Fibroblast of lung (primary cell): ENCODE data around the gene FASLG. TPM values are rescaled to one million over a fixed set of nuclear protein-coding genes. Genes with fewer than 3 reads are reported as not detected.
"Not testable (repeated sequence)": the region's sequence is repeated elsewhere in the genome, so short reads cannot be mapped to it uniquely, and the experiment has no call there.

Experiments used
- DNase-seq, 2 donors: peaks; one replicate each; pipeline versions ENCODE4 v3.0.0 to v3.0.0-alpha.2; 2010; ENCODE audit warnings: low read depth in 2 of 2
- H2AFZ ChIP-seq: 2 replicates; pipeline ENCODE4 v1.5.1; 2012; ENCODE audit warnings: low read length, control low read depth, inconsistent platforms
- H3K27ac ChIP-seq: 2 replicates; pipeline ENCODE4 v1.5.1; 2011; ENCODE audit warnings: low read length, control low read depth; ENCODE audit not compliant: insufficient read depth
- H3K27me3 ChIP-seq: 2 replicates; pipeline ENCODE4 v1.5.1; 2011; ENCODE audit warnings: mild to moderate bottlenecking, low read length; ENCODE audit not compliant: control insufficient read depth, insufficient read depth
- H3K36me3 ChIP-seq: 2 replicates; pipeline ENCODE4 v1.5.1; 2011; ENCODE audit warnings: low read length; ENCODE audit not compliant: control insufficient read depth, insufficient read depth
- H3K4me1 ChIP-seq: 2 replicates; pipeline ENCODE4 v1.5.1; 2011; ENCODE audit warnings: low read length; ENCODE audit not compliant: control insufficient read depth, insufficient read depth; ENCODE audit errors: extremely low read depth
- H3K4me2 ChIP-seq: 2 replicates; pipeline ENCODE4 v1.5.1; 2011; ENCODE audit warnings: low read length, control low read depth; ENCODE audit not compliant: insufficient read depth; ENCODE audit errors: extremely low read depth
- H3K4me3 ChIP-seq, 4 experiments: fragments of 200-600 bp in 1 of 4; sonication (generic) in 1 of 4; replicated peaks in 1 of 4; 2 replicates each; pipeline ENCODE4 v1.5.1; 2011 to 2016; ENCODE audit warnings: low read length in 4 of 4, low read depth in 3 of 4, mild to moderate bottlenecking in 3 of 4, control low read depth in 2 of 4, inconsistent platforms in 1 of 4, mixed read lengths in 1 of 4; ENCODE audit not compliant: insufficient read depth in 1 of 4; ENCODE audit errors: control extremely low read depth in 1 of 4
- H3K79me2 ChIP-seq: 2 replicates; pipeline ENCODE4 v1.5.1; 2012; ENCODE audit warnings: mild to moderate bottlenecking, low read length, inconsistent platforms; ENCODE audit not compliant: control insufficient read depth, insufficient read depth
- H3K9ac ChIP-seq: 2 replicates; pipeline ENCODE4 v1.5.1; 2011; ENCODE audit warnings: mild to moderate bottlenecking, low read length, control low read depth; ENCODE audit not compliant: insufficient read depth
- H3K9me3 ChIP-seq: 2 replicates; pipeline ENCODE4 v1.5.1; 2012; ENCODE audit warnings: low read depth, low read length; ENCODE audit not compliant: control insufficient read depth, insufficient read depth
- H4K20me1 ChIP-seq: 2 replicates; pipeline ENCODE4 v1.5.1; 2011; ENCODE audit warnings: low read length; ENCODE audit not compliant: control insufficient read depth, insufficient read depth; ENCODE audit errors: extremely low read depth
- CTCF ChIP-seq, 2 donors: IDR thresholded peaks in 1 of 2; conservative IDR thresholded peaks in 1 of 2; 1 replicate in 1 of 2; 2 replicates in 1 of 2; pipeline ENCODE4 v1.5.1; 2011 to 2012; ENCODE audit warnings: low read length in 2 of 2, control low read depth in 1 of 2, inconsistent platforms in 1 of 2, low read depth in 1 of 2, mild to moderate bottlenecking in 1 of 2
- EZH2 ChIP-seq: IDR thresholded peaks from 2 replicates; pipeline ENCODE4 v1.5.1; 2012; ENCODE audit warnings: low read length, control low read depth, mild to moderate bottlenecking; ENCODE audit errors: missing control alignments
- polyA plus RNA-seq, 2 donors: library from polyadenylated mRNA; depleted of rRNA in 1 of 2; stranded (reverse) in 1 of 2; unstranded in 1 of 2; fragments of >200 nt; gene quantifications; 2 replicates each; pipeline ENCODE4 v1.2.1, GENCODE V29; 2011 to 2012; ENCODE audit warnings: missing spikeins in 1 of 2
- total RNA-seq: library from RNA; depleted of rRNA; stranded (reverse); fragments of >200 nt; gene quantifications from 2 replicates; pipeline ENCODE4 v1.2.1, GENCODE V29; 2014

Gene FASLG
- total and polyA plus RNA-seq, 2 donors (not counting 1 experiment from before 2014, with no cell fraction given), result not detected

- Histone ChIP-seq H3K27me3 (no peaks in the 10 kb centered on the region), H3K36me3 (no peaks in the 10 kb centered on the region), H3K4me3 (no peak overlapping the region), H2AFZ (no peak overlapping the region), H4K20me1 (no peaks in the 10 kb centered on the region), H3K79me2 (no peaks in the 10 kb centered on the region), H3K4me2 (no peak overlapping the region), H3K9ac (no peak overlapping the region), H3K9me3 (no peaks in the 10 kb centered on the region), H3K27ac (no peak overlapping the region), H3K4me1 (no peaks in the 10 kb centered on the region)
- no peak for TF ChIP-seq CTCF (conservative IDR thresholded peaks at IDR 0.05 in 1 of 2, IDR thresholded peaks at IDR 0.05 in 1 of 2; ENCODE audit: low read depth in 1 of 2, low read length in 2 of 2)
- TF ChIP-seq EZH2, result no peak
- DNase-seq, result peak in 1 of 2 donors; percentile 11
These were observed 45.6 kb upstream of the FASLG start for GRCh38 chr1:172613294-172613693.

- Histone ChIP-seq H2AFZ (no peak overlapping the region), H3K4me3 (no peak overlapping the region), H3K4me1 (no peaks in the 10 kb centered on the region), H3K4me2 (no peak overlapping the region), H3K9ac (no peak overlapping the region), H3K36me3 (no peaks in the 10 kb centered on the region), H3K9me3 (no peaks in the 10 kb centered on the region), H3K27me3 (no peaks in the 10 kb centered on the region), H3K79me2 (no peaks in the 10 kb centered on the region), H4K20me1 (no peaks in the 10 kb centered on the region), H3K27ac (no peak overlapping the region)
- no peak for TF ChIP-seq CTCF (conservative IDR thresholded peaks at IDR 0.05 in 1 of 2, IDR thresholded peaks at IDR 0.05 in 1 of 2; ENCODE audit: low read depth in 1 of 2, low read length in 2 of 2)
- no peak for TF ChIP-seq EZH2
- no peak for DNase-seq
These were observed 42.7 kb upstream of the FASLG start for GRCh38 chr1:172616195-172616594.

GRCh38 chr1:172616636-172617035 is 42.3 kb upstream of the FASLG start:
- Histone ChIP-seq H3K27ac (no peak overlapping the region), H3K4me3 (no peak overlapping the region), H3K4me2 (no peak overlapping the region), H3K4me1 (no peaks in the 10 kb centered on the region), H3K9me3 (no peaks in the 10 kb centered on the region), H3K27me3 (no peaks in the 10 kb centered on the region), H3K36me3 (no peaks in the 10 kb centered on the region), H2AFZ (no peak overlapping the region), H4K20me1 (no peaks in the 10 kb centered on the region), H3K79me2 (no peaks in the 10 kb centered on the region), H3K9ac (no peak overlapping the region)
- DNase-seq, result no peak
- TF ChIP-seq EZH2, result no peak
- no peak for TF ChIP-seq CTCF (conservative IDR thresholded peaks at IDR 0.05 in 1 of 2, IDR thresholded peaks at IDR 0.05 in 1 of 2; ENCODE audit: low read depth in 1 of 2, low read length in 2 of 2)

- not testable (repeated sequence) for H3K9ac ChIP-seq, H3K4me3 ChIP-seq, H3K4me2 ChIP-seq, H3K4me1 ChIP-seq, DNase-seq, H2AFZ ChIP-seq, H3K9me3 ChIP-seq, H3K79me2 ChIP-seq, H4K20me1 ChIP-seq, H3K27ac ChIP-seq, H3K36me3 ChIP-seq, H3K27me3 ChIP-seq
These were observed 38.3 kb upstream of the FASLG start for GRCh38 chr1:172620603-172621002.
